NCI-H128 (cell line): ENCODE measurements around the gene KNDC1.
"Not testable (repeated sequence)": the region's sequence is repeated elsewhere in the genome, so short reads cannot be mapped to it uniquely, and the experiment has no call there.

Experiments used
- DNase-seq: peaks from one replicate; lab custom pipeline; 2025; ENCODE audit not compliant: unreplicated experiment; lab: John Stamatoyannopoulos, UW

Gene KNDC1

GRCh38 chr10:133141144-133141957 is 18.7 kb upstream of the KNDC1 start:
- no peak for DNase-seq

DNA sequence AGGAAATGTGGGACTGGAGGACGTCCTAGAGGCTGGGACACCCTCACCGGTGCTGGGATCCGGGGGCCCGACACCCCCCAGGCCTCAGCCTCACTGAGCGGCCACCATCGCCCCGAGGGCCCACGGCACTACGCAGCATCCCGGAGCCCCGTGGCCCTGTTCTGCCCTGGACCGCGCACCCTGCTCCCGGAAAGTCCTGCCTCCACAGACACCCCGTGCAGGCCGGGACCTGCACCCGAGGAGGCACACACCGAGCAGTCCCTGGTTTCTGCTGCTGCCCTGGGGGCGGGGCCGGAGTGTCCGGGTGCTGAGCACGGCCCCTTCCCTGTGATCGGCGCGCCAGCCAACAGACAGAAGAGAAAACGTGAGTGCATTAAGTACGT is 18.1 kb upstream of the KNDC1 start:
- DNase-seq, result no peak

- DNase-seq, result no peak
Measured at GRCh38 chr10:133142523-133143199, 17.4 kb upstream of the KNDC1 start.

DNA sequence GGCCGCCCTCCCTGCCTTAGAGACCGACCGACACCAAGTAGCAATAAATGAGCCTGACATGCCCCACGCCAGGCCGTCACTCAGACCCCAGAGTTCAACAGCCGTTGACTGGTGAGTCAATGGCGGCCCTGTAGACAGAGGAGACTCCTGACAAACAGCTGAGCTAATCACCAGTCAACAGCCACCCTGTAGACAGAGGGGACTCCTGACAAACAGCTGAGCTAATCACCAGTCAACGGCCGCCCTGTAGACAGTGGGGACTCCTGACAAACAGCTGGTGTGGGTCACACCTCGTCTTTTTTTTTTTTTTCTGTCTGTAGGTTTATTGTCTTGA is 16.9 kb upstream of the KNDC1 start:
- DNase-seq, result no peak

- no peak for DNase-seq
Measured at GRCh38 chr10:133143546-133143945, 16.5 kb upstream of the KNDC1 start.

- no peak for DNase-seq
Measured at GRCh38 chr10:133144771-133145170, 15.2 kb upstream of the KNDC1 start.

DNA sequence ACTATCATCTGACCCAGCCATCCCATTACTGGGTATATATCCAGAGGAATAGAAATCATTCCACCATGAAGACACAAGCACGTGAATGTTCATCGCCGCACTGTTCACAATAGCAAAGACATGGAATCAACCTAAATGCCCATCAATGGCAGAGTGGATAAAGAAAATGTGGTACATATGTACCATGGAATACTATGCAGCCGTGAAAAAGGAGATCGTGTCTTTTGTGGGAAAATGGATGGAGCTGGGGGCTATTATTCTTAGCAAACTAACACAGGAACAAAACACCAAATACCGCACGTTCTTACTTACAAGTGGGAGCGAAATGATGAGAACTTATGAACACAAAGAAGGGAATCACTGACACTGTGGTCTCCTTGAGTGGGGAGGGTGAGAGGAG is 9.8 kb upstream of the KNDC1 start:
- DNase-seq, result no peak

DNA sequence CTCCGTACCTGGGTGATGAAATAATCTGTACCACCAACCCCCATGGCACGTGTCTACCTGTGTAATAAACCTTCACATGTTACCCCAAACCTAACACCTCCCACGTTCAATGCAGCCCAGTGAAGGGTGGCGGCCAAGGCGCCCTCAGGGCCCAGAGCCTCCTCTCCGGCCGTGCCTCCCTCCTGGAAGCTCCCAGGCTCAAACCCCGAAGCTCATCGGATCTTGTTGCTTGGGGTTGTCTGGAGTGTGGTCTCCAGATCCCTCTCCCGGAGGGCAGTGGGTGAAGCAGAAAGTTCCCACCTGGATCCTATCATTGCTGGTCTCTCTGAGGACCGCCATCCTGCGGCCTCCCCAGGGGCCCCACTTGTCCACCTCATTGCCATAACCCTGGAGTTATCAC is 9.4 kb upstream of the KNDC1 start:
- DNase-seq, result no peak

- not testable (repeated sequence) for DNase-seq
Measured at GRCh38 chr10:133151071-133151470, 8.9 kb upstream of the KNDC1 start.

DNA sequence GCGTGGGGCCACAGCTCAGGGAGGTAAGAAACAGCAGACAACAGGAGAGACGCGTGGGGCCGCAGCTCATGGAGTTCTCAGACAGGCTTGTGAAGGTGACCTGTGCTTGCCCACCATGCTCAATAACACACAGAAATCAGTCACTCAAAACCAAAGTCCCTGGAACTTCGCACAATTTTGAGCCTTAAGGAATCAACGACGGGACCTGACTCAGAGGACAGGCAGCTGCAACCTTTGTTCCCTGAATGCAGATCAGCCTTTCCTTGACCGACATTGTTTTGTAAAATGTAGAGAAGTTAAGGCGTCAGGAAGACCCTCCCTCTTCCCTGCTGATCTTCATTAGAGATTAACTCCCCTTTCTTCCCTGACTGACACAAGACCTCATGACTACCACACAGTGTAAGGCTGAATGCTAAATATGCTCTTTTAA is 8.5 kb upstream of the KNDC1 start:
- no peak for DNase-seq

- DNase-seq, result no peak
Measured at GRCh38 chr10:133154411-133154810, 5.6 kb upstream of the KNDC1 start.

DNA sequence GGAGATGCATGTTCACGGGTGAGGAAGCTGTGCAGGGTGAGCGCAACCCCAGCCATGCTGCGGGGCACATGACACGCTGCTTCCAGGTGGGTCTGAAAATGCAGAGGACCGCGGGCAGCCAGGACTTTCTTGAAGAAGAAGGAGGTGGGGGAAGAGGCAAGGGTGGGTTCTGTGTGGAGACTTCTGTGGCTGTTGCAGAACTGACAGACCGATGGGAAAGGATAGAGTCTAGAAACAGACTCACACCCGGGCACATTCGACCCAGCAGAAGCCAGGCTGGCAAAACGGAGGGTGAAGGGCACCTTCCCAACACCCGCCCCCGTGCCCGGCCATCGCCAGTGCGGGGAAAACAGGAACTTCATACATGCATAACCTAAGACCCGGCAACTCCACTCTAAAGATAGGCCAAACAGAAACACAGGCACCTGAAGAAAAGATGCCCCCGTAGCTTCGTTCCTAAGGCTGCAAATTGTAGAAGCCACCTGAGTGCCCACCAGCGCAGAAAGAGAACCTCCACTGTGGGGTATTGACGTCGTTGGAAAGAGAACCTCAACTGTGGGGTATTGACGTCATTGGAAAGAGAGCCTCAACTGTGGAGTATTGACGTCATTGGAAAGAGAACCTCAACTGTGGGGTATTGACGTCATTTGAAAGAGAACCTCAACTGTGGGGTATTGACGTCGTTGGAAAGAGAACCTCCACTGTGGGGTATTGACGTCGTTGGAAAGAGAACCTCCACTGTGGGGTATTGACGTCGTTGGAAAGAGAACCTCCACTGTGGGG is 4.8 kb upstream of the KNDC1 start:
- DNase-seq, result no peak

GRCh38 chr10:133156674-133157579 is 3.1 kb upstream of the KNDC1 start:
- no peak for DNase-seq

GRCh38 chr10:133157662-133158436 is 2.2 kb upstream of the KNDC1 start:
- no peak for DNase-seq

GRCh38 chr10:133158437-133158755 is 1.6 kb upstream of the KNDC1 start:
- no peak for DNase-seq

DNA sequence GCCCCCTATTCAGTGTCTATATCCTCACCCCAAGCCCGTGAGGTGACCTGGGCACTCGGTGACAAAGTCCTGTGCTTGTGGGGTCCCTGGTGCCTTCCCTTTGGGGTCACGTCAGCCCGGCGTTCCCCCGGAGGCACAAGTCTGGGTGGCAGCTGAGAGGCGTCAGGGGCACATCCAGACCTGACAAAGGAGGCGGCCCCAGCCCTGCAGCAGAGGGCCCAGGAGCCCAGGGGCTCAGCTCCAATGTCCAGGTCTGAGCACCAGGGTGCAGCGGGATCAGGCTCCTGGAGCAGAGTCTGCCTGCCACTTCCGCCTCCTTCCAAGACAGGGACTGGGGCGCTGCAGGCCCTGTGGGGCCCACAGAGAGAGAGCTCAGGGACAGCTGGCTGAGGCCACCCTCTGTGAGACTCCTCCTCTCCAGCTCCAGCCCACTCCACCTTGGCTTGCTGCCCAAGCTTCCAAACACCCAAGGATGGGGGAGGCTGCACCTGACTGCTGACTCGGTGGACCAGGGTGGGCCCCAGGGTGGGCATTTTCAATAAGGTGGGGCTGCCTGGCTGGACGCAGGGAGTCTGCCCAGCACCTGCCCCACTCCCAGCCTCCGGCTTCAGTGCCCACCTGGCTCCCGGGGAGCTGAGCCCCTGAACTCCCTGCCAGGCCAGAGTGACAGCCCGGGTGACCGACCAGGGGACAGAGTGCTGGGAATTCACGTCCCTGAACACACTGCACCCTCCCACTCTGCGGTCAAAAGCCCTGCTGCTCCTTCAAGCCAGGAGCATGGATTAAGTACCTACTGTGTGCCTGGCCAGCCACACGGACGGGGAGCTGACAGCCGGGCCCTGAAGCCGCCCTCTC is 1.0 kb upstream of the KNDC1 start:
- no peak for DNase-seq

DNA sequence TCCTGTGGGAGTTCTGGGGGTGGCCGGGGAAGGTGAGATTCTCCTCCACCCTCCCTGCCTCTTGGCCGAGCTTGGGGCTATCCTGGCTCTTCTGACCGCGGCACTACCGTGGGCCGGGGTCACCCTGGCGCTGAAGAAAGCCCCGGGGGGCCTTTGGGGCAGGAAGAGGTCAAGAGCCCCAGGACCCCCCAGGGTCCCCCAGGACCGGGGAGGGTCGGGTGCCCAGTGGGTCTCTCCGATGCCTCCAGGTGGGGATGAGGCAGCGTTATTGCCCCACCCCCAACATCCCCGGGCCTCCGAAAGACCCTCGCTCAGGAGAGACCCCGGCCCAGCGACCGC is 439 bp upstream of the KNDC1 start:
- no peak for DNase-seq

GRCh38 chr10:133160826-133161471 is 930 bp downstream of the KNDC1 start:
- DNase-seq, result no peak

- DNase-seq, result no peak
Measured at GRCh38 chr10:133161486-133162109, 1.6 kb downstream of the KNDC1 start.
